Activated gamma-delta T cell treated with Interleukin-2 at 50 U/mL for 16 hours (primary cell): ENCODE results near the gene TBC1D24.

Experiments used
- DNase-seq: peaks from one replicate; pipeline ENCODE4 v3.0.0-alpha.2; 2020

Gene TBC1D24

GRCh38 chr16:2483939-2484897, 9.3 kb downstream of the TBC1D24 start:
- no peak for DNase-seq

GRCh38 chr16:2484898-2485508, 10.1 kb downstream of the TBC1D24 start:
- no peak for DNase-seq

- DNase-seq, result no peak
Observed at GRCh38 chr16:2485811-2486507, 11.0 kb downstream of the TBC1D24 start.

- DNase-seq, result peak; percentile 72
Observed at GRCh38 chr16:2486645-2487516, 12.0 kb downstream of the TBC1D24 start.

- no peak for DNase-seq
Observed at GRCh38 chr16:2487517-2487842, 12.6 kb downstream of the TBC1D24 start.

- no peak for DNase-seq
Observed at GRCh38 chr16:2487903-2488531, 13.1 kb downstream of the TBC1D24 start.

- no peak for DNase-seq
Observed at GRCh38 chr16:2489581-2489980, 14.7 kb downstream of the TBC1D24 start.

GRCh38 chr16:2490190-2491105, 15.5 kb downstream of the TBC1D24 start:
- no peak for DNase-seq

- DNase-seq, result no peak
Observed at GRCh38 chr16:2492292-2492691, 17.4 kb downstream of the TBC1D24 start.

- no peak for DNase-seq
Observed at GRCh38 chr16:2493605-2494004, 18.7 kb downstream of the TBC1D24 start.

GRCh38 chr16:2494616-2495015, 19.7 kb downstream of the TBC1D24 start:
- DNase-seq, result no peak

- DNase-seq, result no peak
Observed at GRCh38 chr16:2495041-2495440, 20.1 kb downstream of the TBC1D24 start.

GRCh38 chr16:2496223-2497115, 21.5 kb downstream of the TBC1D24 start:
- DNase-seq, result no peak

- no peak for DNase-seq
Observed at GRCh38 chr16:2497116-2497630, 22.2 kb downstream of the TBC1D24 start.

- no peak for DNase-seq
Observed at GRCh38 chr16:2497695-2498484, 23.0 kb downstream of the TBC1D24 start.

GRCh38 chr16:2498531-2499253, 23.8 kb downstream of the TBC1D24 start:
- no peak for DNase-seq

- DNase-seq, result no peak
Observed at GRCh38 chr16:2499454-2499853, 24.5 kb downstream of the TBC1D24 start.

- DNase-seq, result no peak
Observed at GRCh38 chr16:2499890-2500429, 25.0 kb downstream of the TBC1D24 start.
